WTC11 (cell line): ENCODE measurements around the gene BABAM2. TPM values are rescaled to one million over a fixed set of nuclear protein-coding genes. Genes with fewer than 3 reads are reported as not detected.

ENCODE experiments used
- ATAC-seq: fragments of 200-7000 bp; cut with Tn5 transposase; 2 replicates; pipeline ENCODE4 v1.10.0; 2021; ENCODE audit warnings: mild to moderate bottlenecking, moderate library complexity
- CTCF ChIA-PET: fragments of 300-600 bp; sonication (Branson Sonifier 250); formaldehyde crosslinking; loops from one replicate; lab custom pipeline; 2021; ENCODE audit warnings: antibody characterized with exemption; lab: Charles Lee
- POLR2A ChIA-PET: fragments of 350-600 bp; sonication (Branson Sonifier 250); formaldehyde crosslinking; loops from one replicate; lab custom pipeline; 2021; ENCODE audit warnings: antibody characterized with exemption; lab: Charles Lee
- DNase-seq: peaks from one replicate; pipeline ENCODE4 v3.0.0; 2021; ENCODE audit warnings: low spot score
- H3K27ac Mint-ChIP-seq: 2 replicates; pipeline ENCODE4 v1.8.0; 2021; ENCODE audit warnings: mixed read lengths
- H3K27me3 Mint-ChIP-seq: 2 replicates; pipeline ENCODE4 v1.8.0; 2021; ENCODE audit warnings: low read depth, mild to moderate bottlenecking, moderate library complexity, mixed read lengths
- H3K36me3 Mint-ChIP-seq: 2 replicates; pipeline ENCODE4 v1.8.0; 2021; ENCODE audit warnings: mixed read lengths
- H3K4me1 Mint-ChIP-seq: 2 replicates; pipeline ENCODE4 v1.8.0; 2022; ENCODE audit warnings: mixed read lengths
- H3K4me3 Mint-ChIP-seq: 2 replicates; pipeline ENCODE4 v1.8.0; 2021; ENCODE audit warnings: mild to moderate bottlenecking, moderate library complexity, mixed read lengths
- H3K9me3 Mint-ChIP-seq: 2 replicates; pipeline ENCODE4 v1.8.0; 2021; ENCODE audit warnings: mixed read lengths
- ATF6 ChIP-seq: sonication (generic); formaldehyde crosslinking; IDR thresholded peaks from 2 replicates; pipeline ENCODE4 v1.8.1; 2023; ENCODE audit warnings: mild to moderate bottlenecking, missing genetic modification reagents
- CREM ChIP-seq: sonication (generic); formaldehyde crosslinking; IDR thresholded peaks from 2 replicates; pipeline ENCODE4 v1.8.1; 2022; ENCODE audit warnings: mild to moderate bottlenecking, missing genetic modification reagents, moderate library complexity
- ELF4 ChIP-seq: sonication (generic); formaldehyde crosslinking; IDR thresholded peaks from 2 replicates; pipeline ENCODE4 v1.8.1; 2022; ENCODE audit warnings: low read depth, mild to moderate bottlenecking, moderate library complexity, missing genetic modification reagents
- EMX1 ChIP-seq: fragments of 250-450 bp; sonication (Bioruptor Pico); IDR thresholded peaks from 2 replicates; pipeline ENCODE4 v1.8.0; 2021; ENCODE audit warnings: mild to moderate bottlenecking
- ESRRA ChIP-seq: sonication (generic); formaldehyde crosslinking; IDR thresholded peaks from 2 replicates; pipeline ENCODE4 v1.8.1; 2022; ENCODE audit warnings: mild to moderate bottlenecking, missing genetic modification reagents, borderline replicate concordance
- HMGA2 ChIP-seq: fragments of 250-450 bp; sonication (Bioruptor Pico); IDR thresholded peaks from 2 replicates; pipeline ENCODE4 v1.4.0; 2021; ENCODE audit warnings: mild to moderate bottlenecking, moderate library complexity
- NFATC4 ChIP-seq: fragments of 250-450 bp; sonication (Bioruptor Pico); IDR thresholded peaks from 2 replicates; pipeline ENCODE4 v1.9.0; 2021; ENCODE audit warnings: mild to moderate bottlenecking
- NR1H2 ChIP-seq: sonication (generic); formaldehyde crosslinking; IDR thresholded peaks from 2 replicates; pipeline ENCODE4 v1.9.0; 2021; ENCODE audit warnings: mild to moderate bottlenecking, moderate library complexity, missing genetic modification reagents
- NR3C1 ChIP-seq: sonication (generic); formaldehyde crosslinking; conservative IDR thresholded peaks from 2 replicates; pipeline ENCODE4 v1.8.1; 2023; ENCODE audit warnings: low read depth, mild to moderate bottlenecking, missing genetic modification reagents
- RORB ChIP-seq: fragments of 250-450 bp; sonication (Bioruptor Pico); IDR thresholded peaks from 2 replicates; pipeline ENCODE4 v1.9.0; 2021; ENCODE audit warnings: mild to moderate bottlenecking
- TEAD1 ChIP-seq: sonication (generic); formaldehyde crosslinking; IDR thresholded peaks from 2 replicates; pipeline ENCODE4 v1.8.0; 2022; ENCODE audit warnings: mild to moderate bottlenecking, missing genetic modification reagents
- TEAD4 ChIP-seq: sonication (generic); formaldehyde crosslinking; IDR thresholded peaks from 2 replicates; pipeline ENCODE4 v1.8.0; 2022; ENCODE audit warnings: mild to moderate bottlenecking, missing genetic modification reagents
- USF1 ChIP-seq: sonication (generic); formaldehyde crosslinking; IDR thresholded peaks from 2 replicates; pipeline ENCODE4 v1.8.0; 2022; ENCODE audit warnings: mild to moderate bottlenecking, missing genetic modification reagents
- ZNF121 ChIP-seq: sonication (generic); formaldehyde crosslinking; IDR thresholded peaks from 2 replicates; pipeline ENCODE4 v1.8.0; 2023; ENCODE audit warnings: missing genetic modification reagents
- ZNF138 ChIP-seq: sonication (generic); formaldehyde crosslinking; conservative IDR thresholded peaks from 2 replicates; pipeline ENCODE4 v1.8.1; 2022; ENCODE audit warnings: mild to moderate bottlenecking, moderate library complexity, missing genetic modification reagents
- ZNF232 ChIP-seq: sonication (generic); formaldehyde crosslinking; IDR thresholded peaks from 2 replicates; pipeline ENCODE4 v1.8.0; 2022; ENCODE audit warnings: mild to moderate bottlenecking, missing genetic modification reagents
- ZNF396 ChIP-seq: fragments of 250-450 bp; sonication (Bioruptor Pico); IDR thresholded peaks from 2 replicates; pipeline ENCODE4 v1.8.0; 2021; ENCODE audit warnings: mild to moderate bottlenecking, moderate library complexity, borderline replicate concordance
- total RNA-seq: library from RNA; stranded (reverse); gene quantifications from 3 replicates; pipeline ENCODE4 v1.2.3, GENCODE V29; 2021
- TF ChIP-seq, protein P1 (sequence below): sonication (generic); formaldehyde crosslinking; IDR thresholded peaks from 2 replicates; pipeline ENCODE4 v1.8.0; 2022; ENCODE audit warnings: mild to moderate bottlenecking, missing genetic modification reagents
- TF ChIP-seq, protein P2 (sequence below): sonication (generic); formaldehyde crosslinking; IDR thresholded peaks from 2 replicates; pipeline ENCODE4 v1.8.0; 2022; ENCODE audit warnings: missing genetic modification reagents
- TF ChIP-seq, protein P3 (sequence below): fragments of 250-450 bp; sonication (Bioruptor Pico); IDR thresholded peaks from 2 replicates; pipeline ENCODE4 v1.9.0; 2021; ENCODE audit warnings: mild to moderate bottlenecking
- TF ChIP-seq, protein P4 (sequence below): sonication (generic); formaldehyde crosslinking; conservative IDR thresholded peaks from 2 replicates; pipeline ENCODE4 v1.8.1; 2022; ENCODE audit warnings: mild to moderate bottlenecking, missing genetic modification reagents

Gene BABAM2
- total RNA-seq, 1 experiment from 2014 or later, result 16.5 TPM

DNA sequence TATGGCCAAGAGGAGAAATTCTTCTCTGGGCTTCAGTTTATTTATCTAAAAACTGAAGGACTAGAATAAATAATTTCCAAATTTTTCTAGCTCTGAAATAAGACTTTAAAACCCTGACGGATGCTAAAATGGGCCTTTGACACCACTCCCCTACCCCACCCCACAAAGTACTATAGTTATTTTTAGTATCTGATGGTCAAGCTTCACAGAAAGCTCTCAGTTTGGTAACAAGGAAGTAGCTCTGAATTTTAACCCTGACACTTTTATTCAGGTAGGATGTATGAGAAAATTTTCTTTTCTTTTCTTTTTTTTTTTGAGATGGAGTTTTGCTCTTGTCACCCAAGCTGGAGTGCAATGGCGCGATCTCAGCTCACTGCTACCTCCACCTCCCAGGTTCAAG is 2.7 kb upstream of the BABAM2 start (continued):
- no peak for TF ChIP-seq ELF4
- TF ChIP-seq, all 79 proteins: peak for 0

- no peaks in the 10 kb centered on the region for H3K9me3 Mint-ChIP-seq
- no peaks in the 10 kb centered on the region for H3K36me3 Mint-ChIP-seq
- H3K4me3 Mint-ChIP-seq, result peak overlapping the region; percentile 97
- H3K4me1 Mint-ChIP-seq, result peaks cover 8% of the 10 kb centered on the region
- no peaks in the 10 kb centered on the region for H3K27me3 Mint-ChIP-seq
- ChIA-PET POLR2A (no interaction called here), CTCF (no interaction called here)
- H3K27ac Mint-ChIP-seq, result no peak overlapping the region
- TF ChIP-seq, protein P1, sequence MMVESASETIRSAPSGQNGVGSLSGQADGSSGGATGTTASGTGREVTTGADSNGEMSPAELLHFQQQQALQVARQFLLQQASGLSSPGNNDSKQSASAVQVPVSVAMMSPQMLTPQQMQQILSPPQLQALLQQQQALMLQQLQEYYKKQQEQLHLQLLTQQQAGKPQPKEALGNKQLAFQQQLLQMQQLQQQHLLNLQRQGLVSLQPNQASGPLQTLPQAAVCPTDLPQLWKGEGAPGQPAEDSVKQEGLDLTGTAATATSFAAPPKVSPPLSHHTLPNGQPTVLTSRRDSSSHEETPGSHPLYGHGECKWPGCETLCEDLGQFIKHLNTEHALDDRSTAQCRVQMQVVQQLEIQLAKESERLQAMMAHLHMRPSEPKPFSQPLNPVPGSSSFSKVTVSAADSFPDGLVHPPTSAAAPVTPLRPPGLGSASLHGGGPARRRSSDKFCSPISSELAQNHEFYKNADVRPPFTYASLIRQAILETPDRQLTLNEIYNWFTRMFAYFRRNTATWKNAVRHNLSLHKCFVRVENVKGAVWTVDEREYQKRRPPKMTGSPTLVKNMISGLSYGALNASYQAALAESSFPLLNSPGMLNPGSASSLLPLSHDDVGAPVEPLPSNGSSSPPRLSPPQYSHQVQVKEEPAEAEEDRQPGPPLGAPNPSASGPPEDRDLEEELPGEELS (CRISPR knock-in tag), result no peak
- TF ChIP-seq ATF6 (no peak), USF1 (no peak), ESRRA (CRISPR knock-in tag) (no peak), ZNF138 (CRISPR knock-in tag) (no peak), TEAD4 (CRISPR knock-in tag) (no peak), NR1H2 (CRISPR knock-in tag) (no peak), NR3C1 (no peak), EMX1 (no peak), ZNF232 (CRISPR knock-in tag) (no peak), HMGA2 (CRISPR knock-in tag) (no peak), RORB (CRISPR knock-in tag) (no peak), ZNF396 (CRISPR knock-in tag) (no peak), CREM (CRISPR knock-in tag) (no peak), TEAD1 (no peak), NFATC4 (no peak), ZNF121 (CRISPR knock-in tag) (no peak)
- TF ChIP-seq, protein P2, sequence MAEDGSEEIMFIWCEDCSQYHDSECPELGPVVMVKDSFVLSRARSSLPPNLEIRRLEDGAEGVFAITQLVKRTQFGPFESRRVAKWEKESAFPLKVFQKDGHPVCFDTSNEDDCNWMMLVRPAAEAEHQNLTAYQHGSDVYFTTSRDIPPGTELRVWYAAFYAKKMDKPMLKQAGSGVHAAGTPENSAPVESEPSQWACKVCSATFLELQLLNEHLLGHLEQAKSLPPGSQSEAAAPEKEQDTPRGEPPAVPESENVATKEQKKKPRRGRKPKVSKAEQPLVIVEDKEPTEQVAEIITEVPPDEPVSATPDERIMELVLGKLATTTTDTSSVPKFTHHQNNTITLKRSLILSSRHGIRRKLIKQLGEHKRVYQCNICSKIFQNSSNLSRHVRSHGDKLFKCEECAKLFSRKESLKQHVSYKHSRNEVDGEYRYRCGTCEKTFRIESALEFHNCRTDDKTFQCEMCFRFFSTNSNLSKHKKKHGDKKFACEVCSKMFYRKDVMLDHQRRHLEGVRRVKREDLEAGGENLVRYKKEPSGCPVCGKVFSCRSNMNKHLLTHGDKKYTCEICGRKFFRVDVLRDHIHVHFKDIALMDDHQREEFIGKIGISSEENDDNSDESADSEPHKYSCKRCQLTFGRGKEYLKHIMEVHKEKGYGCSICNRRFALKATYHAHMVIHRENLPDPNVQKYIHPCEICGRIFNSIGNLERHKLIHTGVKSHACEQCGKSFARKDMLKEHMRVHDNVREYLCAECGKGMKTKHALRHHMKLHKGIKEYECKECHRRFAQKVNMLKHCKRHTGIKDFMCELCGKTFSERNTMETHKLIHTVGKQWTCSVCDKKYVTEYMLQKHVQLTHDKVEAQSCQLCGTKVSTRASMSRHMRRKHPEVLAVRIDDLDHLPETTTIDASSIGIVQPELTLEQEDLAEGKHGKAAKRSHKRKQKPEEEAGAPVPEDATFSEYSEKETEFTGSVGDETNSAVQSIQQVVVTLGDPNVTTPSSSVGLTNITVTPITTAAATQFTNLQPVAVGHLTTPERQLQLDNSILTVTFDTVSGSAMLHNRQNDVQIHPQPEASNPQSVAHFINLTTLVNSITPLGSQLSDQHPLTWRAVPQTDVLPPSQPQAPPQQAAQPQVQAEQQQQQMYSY (CRISPR knock-in tag), result no peak
- TF ChIP-seq, protein P3, sequence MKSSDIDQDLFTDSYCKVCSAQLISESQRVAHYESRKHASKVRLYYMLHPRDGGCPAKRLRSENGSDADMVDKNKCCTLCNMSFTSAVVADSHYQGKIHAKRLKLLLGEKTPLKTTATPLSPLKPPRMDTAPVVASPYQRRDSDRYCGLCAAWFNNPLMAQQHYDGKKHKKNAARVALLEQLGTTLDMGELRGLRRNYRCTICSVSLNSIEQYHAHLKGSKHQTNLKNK (CRISPR knock-in tag), result no peak
- TF ChIP-seq, protein P4, sequence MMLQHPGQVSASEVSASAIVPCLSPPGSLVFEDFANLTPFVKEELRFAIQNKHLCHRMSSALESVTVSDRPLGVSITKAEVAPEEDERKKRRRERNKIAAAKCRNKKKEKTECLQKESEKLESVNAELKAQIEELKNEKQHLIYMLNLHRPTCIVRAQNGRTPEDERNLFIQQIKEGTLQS (CRISPR knock-in tag), result no peak
- TF ChIP-seq, all 79 proteins: peak for 0
- DNase-seq, result no peak
- ATAC-seq, result no peak
These were observed 1.7 kb upstream of the BABAM2 start for GRCh38 chr2:27888790-27889189.
